ENCODE results near the gene INPP5K.

The INPP5K gene

GRCh38 chr17:1505586-1505985 lies 10.8 kb downstream of the INPP5K start:
- DNase-seq (ENCODE audit: low read depth, low spot score): no peak

- DNase-seq (ENCODE audit: low read depth, low spot score): no peak
These were observed 11.5 kb downstream of the INPP5K start for GRCh38 chr17:1504866-1505265.

GRCh38 chr17:1503699-1504098 lies 12.7 kb downstream of the INPP5K start:
- DNase-seq (ENCODE audit: low read depth, low spot score): no peak

GRCh38 chr17:1498869-1499268 lies 17.5 kb downstream of the INPP5K start:
- no peak for DNase-seq (ENCODE audit: low read depth, low spot score)

- no peak for DNase-seq (ENCODE audit: low read depth, low spot score)
These were observed 18.2 kb downstream of the INPP5K start for GRCh38 chr17:1498233-1498632.

- no peak for DNase-seq (ENCODE audit: low read depth, low spot score)
These were observed 18.6 kb downstream of the INPP5K start for GRCh38 chr17:1497831-1498230.

- no peak for DNase-seq (ENCODE audit: low read depth, low spot score)
These were observed 19.5 kb downstream of the INPP5K start for GRCh38 chr17:1496869-1497268.

GRCh38 chr17:1495265-1495989 lies 21.0 kb downstream of the INPP5K start:
- no peak for DNase-seq (ENCODE audit: low read depth, low spot score)

- no peak for DNase-seq (ENCODE audit: low read depth, low spot score)
These were observed 21.6 kb downstream of the INPP5K start for GRCh38 chr17:1494736-1495253.

GRCh38 chr17:1494203-1494602 lies 22.2 kb downstream of the INPP5K start:
- DNase-seq (ENCODE audit: low read depth, low spot score): no peak

GRCh38 chr17:1493291-1493980 lies 23.0 kb downstream of the INPP5K start:
- DNase-seq (ENCODE audit: low read depth, low spot score): no peak

- no peak for DNase-seq (ENCODE audit: low read depth, low spot score)
These were observed 23.9 kb downstream of the INPP5K start, which contains the start of gene MYO1C for GRCh38 chr17:1492249-1493206. MYO1C (minus strand) TSS chr17:1492686; CDS start chr17:1492487, 199 bp downstream.

GRCh38 chr17:1491443-1492248 lies 24.8 kb downstream of the INPP5K start:
- DNase-seq (ENCODE audit: low read depth, low spot score): no peak

- DNase-seq (ENCODE audit: low read depth, low spot score): no peak
These were observed 25.6 kb downstream of the INPP5K start for GRCh38 chr17:1490643-1491442.

- no peak for DNase-seq (ENCODE audit: low read depth, low spot score)
These were observed 27.6 kb downstream of the INPP5K start for GRCh38 chr17:1488826-1489270.

- DNase-seq (ENCODE audit: low read depth, low spot score): no peak
These were observed 28.2 kb downstream of the INPP5K start for GRCh38 chr17:1487939-1488825.

- DNase-seq (ENCODE audit: low read depth, low spot score): peak; percentile 40
These were observed 29.4 kb downstream of the INPP5K start for GRCh38 chr17:1486802-1487695.
